ENCODE measurements around the gene ITIH6.
"Not testable (repeated sequence)": the region's sequence is repeated elsewhere in the genome, so short reads cannot be mapped to it uniquely, and the experiment has no call there.

The ITIH6 gene, protein sequence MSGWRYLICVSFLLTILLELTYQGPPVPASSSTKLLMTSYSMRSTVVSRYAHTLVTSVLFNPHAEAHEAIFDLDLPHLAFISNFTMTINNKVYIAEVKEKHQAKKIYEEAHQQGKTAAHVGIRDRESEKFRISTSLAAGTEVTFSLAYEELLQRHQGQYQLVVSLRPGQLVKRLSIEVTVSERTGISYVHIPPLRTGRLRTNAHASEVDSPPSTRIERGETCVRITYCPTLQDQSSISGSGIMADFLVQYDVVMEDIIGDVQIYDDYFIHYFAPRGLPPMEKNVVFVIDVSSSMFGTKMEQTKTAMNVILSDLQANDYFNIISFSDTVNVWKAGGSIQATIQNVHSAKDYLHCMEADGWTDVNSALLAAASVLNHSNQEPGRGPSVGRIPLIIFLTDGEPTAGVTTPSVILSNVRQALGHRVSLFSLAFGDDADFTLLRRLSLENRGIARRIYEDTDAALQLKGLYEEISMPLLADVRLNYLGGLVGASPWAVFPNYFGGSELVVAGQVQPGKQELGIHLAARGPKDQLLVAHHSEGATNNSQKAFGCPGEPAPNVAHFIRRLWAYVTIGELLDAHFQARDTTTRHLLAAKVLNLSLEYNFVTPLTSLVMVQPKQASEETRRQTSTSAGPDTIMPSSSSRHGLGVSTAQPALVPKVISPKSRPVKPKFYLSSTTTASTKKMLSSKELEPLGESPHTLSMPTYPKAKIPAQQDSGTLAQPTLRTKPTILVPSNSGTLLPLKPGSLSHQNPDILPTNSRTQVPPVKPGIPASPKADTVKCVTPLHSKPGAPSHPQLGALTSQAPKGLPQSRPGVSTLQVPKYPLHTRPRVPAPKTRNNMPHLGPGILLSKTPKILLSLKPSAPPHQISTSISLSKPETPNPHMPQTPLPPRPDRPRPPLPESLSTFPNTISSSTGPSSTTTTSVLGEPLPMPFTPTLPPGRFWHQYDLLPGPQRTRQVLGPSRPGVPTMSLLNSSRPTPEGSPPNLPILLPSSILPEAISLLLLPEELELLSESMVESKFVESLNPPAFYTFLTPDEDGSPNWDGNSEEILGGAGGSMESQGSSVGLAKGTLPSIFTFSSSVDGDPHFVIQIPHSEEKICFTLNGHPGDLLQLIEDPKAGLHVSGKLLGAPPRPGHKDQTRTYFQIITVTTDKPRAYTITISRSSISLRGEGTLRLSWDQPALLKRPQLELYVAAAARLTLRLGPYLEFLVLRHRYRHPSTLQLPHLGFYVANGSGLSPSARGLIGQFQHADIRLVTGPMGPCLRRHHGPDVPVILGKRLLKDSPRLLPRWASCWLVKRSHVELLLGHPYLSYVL

DNA sequence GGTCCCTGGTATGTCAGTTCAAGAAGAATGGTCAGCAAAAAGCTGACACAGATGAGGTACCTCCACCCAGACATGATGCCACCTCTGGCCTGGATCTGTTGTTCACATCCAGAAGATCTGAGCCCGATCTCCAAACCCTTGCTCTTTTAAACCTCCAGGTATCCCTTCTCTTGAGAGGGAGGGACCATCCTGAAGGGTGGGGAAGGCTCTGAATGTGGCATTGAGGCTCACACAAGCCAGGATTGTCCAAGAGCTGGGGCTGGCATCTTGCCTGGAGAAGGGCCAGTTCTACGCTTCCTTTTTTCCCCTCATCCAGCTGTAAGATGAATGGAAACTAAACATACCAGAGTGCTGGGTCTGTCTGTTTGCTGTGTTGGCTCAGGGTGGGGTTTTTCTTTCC is at the start of gene ITIH6:
TSS of gene ITIH6 (minus strand) at position 119 of the 400 bp plus-strand sequence. CDS start at position 74, 45 bp downstream.
- no peak for DNase-seq

DNA sequence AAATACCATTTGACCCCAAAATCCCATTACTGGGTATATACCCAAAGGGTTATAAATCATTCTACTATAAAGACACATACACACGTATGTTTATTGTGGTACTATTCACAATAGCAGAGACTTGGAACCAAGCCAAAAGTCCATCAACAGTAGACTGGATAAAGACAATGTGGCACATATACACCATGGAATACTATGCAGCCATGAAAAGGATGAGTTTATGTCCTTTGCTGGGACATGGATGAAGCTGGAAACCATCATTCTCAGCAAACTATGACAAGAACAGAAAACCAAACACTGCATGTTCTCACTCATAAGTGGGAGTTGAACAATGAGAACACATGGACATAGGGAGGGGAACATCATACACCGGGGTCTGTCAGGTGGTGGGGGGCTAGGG is 49.6 kb upstream of the ITIH6 start:
- DNase-seq, result not testable (repeated sequence)

DNA sequence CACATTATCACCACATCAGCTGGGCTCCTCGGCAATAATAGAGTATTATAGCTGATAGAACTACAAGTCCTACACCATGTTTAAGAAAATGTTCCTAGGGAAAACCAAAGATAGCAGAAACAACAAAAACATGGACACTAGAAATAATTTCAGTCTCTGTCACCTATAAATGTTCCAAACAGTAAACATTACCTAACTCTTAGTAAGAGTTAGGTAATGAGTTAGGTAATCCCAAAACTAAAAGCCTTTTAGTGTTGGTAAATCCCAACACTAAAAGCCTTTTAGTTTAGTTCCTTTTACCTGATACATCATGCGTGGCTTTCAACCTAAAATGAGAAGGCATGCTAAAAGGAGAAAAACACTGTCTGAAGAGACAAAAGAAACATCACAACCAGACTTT is 45.0 kb upstream of the ITIH6 start:
- DNase-seq, result no peak

DNA sequence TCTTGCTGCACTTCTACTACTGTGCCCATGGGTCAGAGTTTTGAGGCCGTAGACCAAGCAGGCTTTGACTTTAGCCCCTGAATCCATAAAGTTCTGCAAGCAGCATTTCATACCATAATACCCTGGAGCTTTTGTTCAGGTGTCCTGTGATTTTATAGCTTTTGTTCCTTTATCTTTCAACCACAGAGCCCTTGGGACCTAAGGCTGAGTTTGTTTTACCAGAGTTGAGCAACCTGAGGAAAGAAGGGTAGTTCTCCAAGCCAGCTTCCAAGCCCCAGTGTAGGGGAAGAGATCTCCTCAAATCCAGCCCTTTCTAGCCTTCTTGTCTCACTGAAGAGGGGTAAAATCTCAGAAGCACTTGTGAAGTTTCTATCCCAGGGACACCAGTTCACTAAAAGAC is 44.6 kb upstream of the ITIH6 start:
- no peak for DNase-seq

DNA sequence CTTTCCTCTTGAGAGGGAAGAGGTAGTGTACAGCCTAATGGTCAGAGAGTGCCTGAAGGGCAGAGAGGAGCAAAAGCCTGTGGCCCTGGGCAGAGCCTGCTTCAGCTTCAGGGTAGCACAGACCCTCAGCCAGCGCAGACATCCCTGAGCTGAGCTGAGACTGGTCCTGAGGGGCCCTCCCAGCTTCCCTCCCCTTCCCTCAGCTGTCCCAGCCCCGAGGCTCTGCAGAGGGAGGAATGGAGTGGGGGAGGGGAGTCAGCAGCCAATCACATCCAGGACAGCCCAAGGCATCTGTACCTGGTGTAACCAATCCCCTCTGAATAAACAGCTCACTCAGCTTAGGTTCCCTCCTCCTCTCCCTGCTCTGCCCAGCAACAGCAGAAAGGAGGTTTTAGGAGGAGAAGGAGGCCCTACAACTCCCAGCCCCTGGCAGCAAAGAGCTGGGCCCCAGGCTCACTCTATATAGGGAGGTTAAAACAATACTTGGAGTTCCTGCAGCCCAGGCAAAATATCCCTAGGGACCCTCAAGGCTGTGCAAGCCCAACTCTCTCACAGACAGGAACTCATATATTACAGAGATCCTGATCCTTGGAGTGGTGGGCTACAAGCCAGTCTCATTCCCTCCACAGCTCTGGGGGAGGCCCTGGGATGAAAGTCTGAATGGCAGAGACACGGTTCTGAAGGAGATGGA is 43.3 kb upstream of the ITIH6 start:
- DNase-seq, result not testable (repeated sequence)

DNA sequence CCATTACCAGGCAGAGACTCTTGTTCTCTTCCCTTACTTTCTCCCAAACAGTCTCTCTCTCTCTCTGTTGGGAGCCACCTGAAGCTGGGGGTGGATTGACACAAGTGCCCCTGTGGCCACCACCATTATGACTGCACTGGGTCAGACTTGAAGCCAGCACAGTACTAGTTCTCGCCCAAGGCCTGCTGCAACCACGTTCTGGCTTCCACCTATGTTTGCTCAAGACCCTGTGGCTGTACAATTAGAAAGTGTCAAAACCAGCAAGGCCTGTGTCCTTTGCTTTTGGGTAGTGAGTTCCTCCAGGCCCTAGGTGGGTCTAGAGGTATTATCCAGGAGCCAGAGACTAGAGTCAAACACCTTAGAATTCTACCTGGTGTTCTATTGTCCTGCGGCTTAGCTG is 40.5 kb upstream of the ITIH6 start:
- DNase-seq, result no peak

DNA sequence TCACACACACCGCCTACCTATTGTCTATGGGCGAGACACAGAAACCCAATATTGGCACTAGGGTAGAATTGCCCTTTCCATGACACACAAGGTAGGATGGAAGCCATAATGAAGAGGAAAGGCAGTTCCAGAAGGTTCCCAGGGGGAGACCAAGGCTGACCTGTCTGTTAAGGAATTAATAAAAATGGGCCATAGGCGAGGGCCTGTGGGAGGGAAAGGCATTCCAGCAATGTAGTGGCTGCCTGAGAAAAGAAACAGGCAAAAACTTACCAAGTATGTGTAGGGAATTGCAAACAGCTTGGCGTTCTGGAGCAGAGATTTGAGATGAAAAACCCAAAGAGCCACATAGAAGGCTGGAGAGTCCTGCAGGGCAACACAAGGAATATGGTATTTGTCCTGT is 28.5 kb upstream of the ITIH6 start:
- no peak for DNase-seq

DNA sequence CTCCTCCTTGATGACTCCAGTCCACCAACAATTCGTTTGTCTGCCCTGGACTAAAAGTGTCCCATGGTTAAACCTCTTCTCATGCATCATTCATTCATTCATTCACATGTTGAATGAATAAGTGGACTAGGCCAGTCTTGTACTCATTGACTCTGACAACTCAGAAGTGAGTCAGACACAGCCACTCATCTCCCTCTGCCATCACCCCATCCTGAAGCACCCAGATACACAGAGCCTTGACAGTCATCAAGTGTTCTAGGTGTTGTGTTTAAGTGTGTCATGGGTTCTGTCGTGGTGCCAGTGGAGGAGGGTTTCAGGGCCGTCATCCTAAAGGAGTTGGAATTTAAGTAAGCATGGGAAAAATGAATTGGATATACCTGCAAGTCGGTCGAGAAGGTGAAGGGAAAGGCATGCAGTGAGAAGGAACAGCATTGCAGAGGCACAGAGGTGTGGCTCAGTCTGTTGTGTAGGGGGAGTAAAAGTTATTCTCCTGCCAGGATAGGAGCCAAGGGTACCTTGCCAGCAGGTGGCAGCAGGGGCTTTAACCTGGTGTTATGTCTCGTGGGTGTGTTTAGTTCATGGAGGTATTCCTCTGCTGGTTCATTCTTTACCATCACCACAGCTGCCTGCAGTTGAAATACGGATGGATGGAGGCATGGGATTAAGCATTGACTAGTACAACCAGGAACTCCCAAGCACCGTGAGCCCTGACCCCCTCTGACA is 27.8 kb upstream of the ITIH6 start:
- DNase-seq, result peak; percentile 33

DNA sequence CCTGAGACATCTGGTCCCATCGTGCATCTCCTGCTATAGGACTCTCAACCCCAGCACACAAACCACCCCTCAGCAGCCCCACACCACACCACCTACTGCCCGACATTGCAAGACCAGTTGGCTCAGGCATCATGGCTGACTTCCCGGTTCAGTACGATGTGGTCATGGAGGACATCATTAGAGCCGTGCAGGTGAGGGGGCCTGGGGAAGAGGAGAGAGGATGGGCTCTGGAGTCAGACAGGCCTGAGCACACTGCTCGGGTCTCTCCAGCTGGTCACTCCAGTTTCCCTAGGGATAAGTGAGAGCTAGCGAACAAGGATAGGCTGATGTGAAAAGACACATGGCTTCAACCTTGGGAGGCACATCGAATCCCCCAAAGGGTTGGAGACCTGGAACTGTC is 26.7 kb upstream of the ITIH6 start:
- DNase-seq, result no peak

DNA sequence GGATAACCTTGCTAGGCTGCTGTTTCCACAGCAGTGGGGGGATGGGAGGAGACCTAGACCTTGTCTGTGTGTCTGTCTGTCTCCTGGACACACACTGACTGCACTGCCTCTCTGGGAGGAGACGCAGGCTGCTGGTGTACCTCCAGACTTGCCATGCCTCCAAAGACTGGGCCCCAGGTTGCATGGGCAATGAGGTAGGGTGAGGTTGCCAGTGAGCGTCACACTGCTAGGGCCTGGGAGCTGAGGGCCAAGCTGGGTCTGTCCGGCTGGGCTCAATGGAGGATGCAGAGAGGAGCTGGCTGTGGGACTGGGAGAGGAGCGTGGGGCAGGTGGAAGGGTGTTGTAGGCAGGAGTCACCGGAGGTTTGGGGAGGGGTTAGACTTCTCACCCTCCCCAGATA is 26.1 kb upstream of the ITIH6 start:
- DNase-seq, result no peak

DNA sequence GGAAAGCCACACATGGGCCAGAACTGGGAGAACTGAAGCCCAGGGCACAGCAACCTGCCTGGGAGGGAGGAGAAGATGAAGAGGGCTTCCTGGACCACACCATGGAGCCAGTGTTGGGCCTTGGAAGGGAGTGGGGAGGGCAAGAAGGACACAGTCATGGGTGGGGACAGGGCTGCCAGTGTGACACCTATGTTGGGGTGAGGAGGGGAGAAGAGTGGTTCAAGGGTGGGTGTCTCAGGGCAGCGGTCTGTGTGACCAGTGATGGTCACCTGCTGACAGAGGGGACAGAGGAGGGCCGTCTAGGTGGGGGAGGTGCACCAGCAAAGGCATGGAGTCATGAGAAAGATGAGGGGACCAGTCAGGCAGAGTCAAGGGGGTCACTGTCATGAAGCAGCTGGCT is 23.3 kb upstream of the ITIH6 start:
- DNase-seq, result no peak

DNA sequence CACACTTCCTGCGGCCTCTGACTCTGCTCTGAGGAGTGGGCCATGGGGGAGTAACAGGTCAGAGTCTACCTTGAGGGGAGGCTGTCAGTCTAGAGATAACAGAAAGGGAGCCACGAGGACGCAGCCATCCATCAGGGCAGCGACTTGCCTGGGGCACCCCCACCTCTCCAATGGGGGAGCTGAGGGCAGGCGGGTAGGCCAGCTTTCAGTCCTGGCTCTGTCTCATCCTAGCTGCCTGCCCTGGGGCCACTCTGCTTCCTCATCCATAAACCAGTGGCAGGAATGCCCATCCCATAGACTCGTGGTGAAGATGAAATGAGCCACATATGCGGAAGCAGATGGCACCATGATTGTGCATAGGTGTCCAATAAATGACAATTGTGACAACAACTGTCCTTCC is 22.7 kb upstream of the ITIH6 start:
- DNase-seq, result no peak

DNA sequence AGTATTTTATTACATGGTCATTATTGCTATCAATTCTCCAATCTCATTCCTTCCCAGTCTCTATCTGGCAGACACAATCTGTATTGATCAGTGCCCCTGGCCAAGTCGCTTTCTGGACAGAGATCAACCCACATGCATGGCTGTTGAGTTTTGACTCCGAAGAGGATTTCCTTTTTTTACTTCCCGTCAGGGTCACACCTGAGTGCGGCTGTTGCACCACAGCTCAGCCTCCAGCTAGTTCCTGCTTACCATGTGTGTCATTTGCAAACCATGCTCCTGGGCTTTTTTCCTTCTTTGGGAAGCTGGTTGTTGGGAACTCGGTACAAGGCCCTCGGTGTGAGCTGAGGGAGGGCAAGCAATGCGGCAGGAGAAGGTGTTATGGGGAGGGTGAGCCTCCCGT is 21.1 kb upstream of the ITIH6 start:
- no peak for DNase-seq

DNA sequence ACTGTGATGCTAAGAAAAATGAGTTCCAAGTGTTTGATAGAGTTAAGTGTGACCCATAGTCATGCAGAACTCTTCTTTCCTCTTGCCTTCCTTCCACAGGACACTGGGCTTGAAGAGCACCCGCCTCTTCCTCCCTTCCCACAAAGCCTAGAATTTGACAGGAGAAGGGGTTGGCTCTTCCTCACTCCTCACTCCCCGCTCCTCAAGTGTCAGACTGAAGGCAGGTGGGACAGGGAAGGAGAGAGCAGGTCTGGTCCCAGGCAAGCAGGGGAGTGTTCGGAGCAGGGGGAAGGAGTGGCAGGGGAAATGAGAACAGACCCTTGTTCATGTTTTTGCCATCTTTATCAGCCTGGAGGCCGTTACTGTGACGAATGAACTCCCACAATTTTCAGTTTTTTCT is 20.2 kb upstream of the ITIH6 start:
- DNase-seq, result no peak

DNA sequence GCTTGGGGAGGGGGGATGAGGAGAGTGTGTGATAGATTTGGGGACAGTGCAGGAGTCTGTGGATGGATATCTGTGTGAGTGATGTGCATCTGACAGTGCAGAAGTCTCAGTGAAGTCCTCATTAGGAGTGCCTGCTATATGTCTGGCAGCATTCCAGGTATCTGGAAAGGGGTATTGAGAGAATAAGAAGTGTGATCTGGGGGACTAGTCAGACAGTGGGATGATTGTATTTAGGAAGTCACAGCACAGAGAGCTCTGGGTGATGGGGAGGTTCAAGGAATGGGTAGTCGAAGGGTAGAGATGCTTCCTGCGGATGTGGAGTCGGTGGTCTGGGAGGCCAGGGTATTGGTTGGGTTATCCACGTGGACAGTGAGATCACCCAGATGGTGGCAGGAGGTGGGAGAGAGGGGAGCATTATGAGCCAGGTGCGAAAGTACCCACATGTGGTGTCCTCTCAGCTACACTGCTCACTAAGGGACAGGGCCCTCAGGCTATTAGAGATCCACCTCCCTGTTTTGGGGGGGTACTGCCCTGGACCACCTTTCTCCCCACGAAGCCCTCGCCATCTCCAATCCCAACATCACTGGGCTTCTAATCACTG is 19.3 kb upstream of the ITIH6 start:
- no peak for DNase-seq

DNA sequence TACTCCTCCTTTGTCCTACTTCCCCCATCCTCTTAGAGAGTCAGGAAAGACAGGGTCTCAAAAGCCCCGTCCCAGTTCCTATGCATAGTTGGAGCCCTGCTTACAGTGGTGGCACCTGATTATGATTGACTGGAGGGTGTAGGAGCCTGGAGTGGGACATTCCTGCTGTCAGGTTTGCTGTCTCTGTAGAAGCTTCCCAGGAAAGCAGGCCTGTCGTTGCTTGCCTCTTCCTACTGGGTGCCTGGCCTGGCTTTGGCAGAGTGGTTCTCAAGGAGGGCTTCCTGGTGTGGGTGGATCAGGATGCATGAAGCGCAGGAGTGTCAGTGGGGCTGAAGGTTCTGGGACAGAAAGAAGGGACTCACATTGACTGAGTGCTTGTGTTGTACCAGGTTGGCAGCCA is 14.3 kb upstream of the ITIH6 start:
- no peak for DNase-seq

DNA sequence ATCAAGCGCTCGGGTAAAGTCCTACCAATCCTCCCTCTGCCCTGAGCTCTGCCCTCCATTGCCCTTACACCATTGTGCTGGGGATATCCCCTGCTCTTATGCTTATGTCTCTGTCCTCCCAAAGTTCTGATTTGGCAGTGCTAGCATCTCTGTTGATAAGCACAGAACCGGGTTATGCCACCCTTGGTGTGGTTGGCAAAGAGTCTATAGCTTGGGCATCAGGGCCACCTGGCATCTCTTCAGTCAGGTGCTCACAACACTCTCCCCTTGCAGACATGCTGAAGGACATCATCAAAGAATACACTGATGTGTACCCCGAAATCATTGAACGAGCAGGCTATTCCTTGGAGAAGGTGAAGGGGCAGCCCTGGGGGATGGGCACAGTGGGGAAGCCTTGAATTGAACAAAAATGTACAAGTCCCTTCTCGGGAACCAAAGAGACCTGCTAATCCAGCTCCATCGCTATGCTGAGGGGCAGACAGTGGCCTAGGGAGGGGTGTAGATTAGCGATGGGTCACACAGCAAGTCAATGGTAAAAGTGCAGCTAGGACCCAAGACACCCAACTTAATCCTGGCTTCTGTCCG is 13.3 kb upstream of the ITIH6 start:
- DNase-seq, result no peak

DNA sequence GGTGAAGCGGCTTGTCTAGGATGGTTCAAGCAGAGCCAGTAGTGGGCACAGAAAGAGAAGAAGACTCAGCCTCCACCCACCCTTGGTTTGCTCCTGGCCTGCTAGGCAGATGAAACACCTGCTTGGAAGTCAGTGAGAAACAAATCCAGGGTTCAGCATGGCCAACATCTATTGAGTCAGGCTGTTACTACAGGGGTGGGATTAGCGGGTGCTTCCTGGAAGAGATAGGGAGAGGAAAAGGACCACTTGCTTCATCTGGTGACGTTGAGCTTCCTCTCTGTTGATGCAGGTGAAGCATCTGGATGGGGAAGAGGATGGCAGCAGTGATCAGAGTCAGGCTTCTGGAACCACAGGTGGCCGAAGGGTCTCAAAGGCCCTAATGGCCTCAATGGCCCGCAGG is 12.5 kb upstream of the ITIH6 start:
- DNase-seq, result no peak

DNA sequence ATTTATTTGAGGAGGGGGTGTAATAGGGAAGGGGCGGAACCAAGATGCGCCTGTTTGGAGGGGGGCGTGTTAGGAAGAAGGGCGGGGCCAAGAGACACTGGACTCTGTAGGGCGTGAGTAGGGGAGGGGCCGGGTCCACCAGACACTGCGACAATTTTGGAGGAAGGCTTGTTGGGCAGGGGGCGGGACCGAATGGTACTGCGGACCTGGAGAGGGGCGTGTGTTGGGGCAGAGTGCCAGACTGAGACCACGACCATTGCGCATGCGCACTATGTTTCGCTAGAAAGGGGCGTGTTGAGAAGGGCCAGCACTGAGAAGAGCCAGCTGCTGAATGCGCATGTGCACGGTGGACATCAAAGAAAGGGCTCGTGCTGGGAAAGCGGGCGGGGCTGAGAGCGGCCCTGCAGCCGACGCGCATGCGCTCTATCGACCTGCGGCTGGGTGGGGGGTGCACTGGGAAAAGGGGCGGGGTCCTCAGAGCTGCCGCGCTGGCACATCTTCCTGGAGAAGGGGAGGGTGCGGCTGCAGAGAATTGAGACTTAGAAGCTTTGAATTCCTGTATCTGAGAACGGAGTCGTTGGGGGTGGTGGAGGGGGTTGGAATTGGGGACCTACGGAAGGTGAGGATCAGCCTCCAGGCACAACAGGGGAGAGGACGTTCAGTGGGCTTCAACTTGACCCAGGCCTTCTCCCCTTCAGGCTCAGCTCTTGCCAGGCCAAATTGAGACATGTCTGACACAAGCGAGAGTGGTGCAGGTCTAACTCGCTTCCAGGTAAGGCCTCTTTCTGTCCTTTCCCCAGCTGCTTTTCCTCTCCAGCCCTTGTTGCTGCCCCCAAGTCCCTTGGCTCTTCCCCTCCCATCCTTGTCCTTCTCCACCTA is 10.8 kb upstream of the ITIH6 start:
- DNase-seq, result peak; percentile 83

DNA sequence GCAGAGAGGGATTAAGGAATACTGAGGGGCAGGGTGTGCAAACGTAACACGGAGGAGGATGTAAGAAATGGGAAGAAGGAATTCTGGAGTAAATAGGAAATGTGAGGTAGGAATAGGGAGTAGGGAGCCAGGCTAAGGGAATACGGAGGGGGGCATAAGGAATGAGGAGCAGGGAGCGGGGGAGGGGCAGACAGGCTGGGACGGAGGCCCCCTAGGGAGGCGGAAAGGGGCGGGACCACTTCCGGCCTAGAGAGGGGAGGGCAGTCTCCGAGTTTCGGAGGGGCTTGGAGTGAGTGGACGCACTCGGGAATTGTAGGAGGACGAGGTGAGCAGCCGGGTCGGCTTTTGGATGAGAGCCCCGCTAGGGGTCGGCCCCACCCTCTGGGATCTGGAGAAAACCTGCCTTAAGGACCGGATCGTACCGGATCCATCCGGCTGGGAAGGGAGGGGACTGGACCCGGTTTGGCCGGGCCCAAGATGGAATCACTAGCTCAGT is 10.1 kb upstream of the ITIH6 start:
- peak; percentile 22 for DNase-seq

Measured in activated CD4-positive, alpha-beta T cell treated with anti-CD3 and anti-CD28 coated beads, Interleukin-2, amount 50 U/mL, for 1 hour (primary cell).